WTC11 (cell line): Measurements from ENCODE around the gene ESPN. TPM values are rescaled to one million over a fixed set of nuclear protein-coding genes. Genes with fewer than 3 reads are reported as not detected.

Experiments
- ATAC-seq: fragments of 200-7000 bp; cut with Tn5 transposase; 2 replicates; pipeline ENCODE4 v1.10.0; 2021; ENCODE audit warnings: mild to moderate bottlenecking, moderate library complexity
- CTCF ChIA-PET: fragments of 300-600 bp; sonication (Branson Sonifier 250); formaldehyde crosslinking; loops from one replicate; lab custom pipeline; 2021; ENCODE audit warnings: antibody characterized with exemption; lab: Charles Lee
- POLR2A ChIA-PET: fragments of 350-600 bp; sonication (Branson Sonifier 250); formaldehyde crosslinking; loops from one replicate; lab custom pipeline; 2021; ENCODE audit warnings: antibody characterized with exemption; lab: Charles Lee
- DNase-seq: peaks from one replicate; pipeline ENCODE4 v3.0.0; 2021; ENCODE audit warnings: low spot score
- H3K27ac Mint-ChIP-seq: 2 replicates; pipeline ENCODE4 v1.8.0; 2021; ENCODE audit warnings: mixed read lengths
- H3K27me3 Mint-ChIP-seq: 2 replicates; pipeline ENCODE4 v1.8.0; 2021; ENCODE audit warnings: low read depth, mild to moderate bottlenecking, moderate library complexity, mixed read lengths
- H3K36me3 Mint-ChIP-seq: 2 replicates; pipeline ENCODE4 v1.8.0; 2021; ENCODE audit warnings: mixed read lengths
- H3K4me1 Mint-ChIP-seq: 2 replicates; pipeline ENCODE4 v1.8.0; 2022; ENCODE audit warnings: mixed read lengths
- H3K4me3 Mint-ChIP-seq: 2 replicates; pipeline ENCODE4 v1.8.0; 2021; ENCODE audit warnings: mild to moderate bottlenecking, moderate library complexity, mixed read lengths
- H3K9me3 Mint-ChIP-seq: 2 replicates; pipeline ENCODE4 v1.8.0; 2021; ENCODE audit warnings: mixed read lengths
- ATF1 ChIP-seq: sonication (generic); formaldehyde crosslinking; IDR thresholded peaks from 2 replicates; pipeline ENCODE4 v1.8.1; 2023; ENCODE audit warnings: mild to moderate bottlenecking, moderate library complexity, missing genetic modification reagents
- ATF2 ChIP-seq: sonication (generic); formaldehyde crosslinking; IDR thresholded peaks from 2 replicates; pipeline ENCODE4 v1.8.1; 2022; ENCODE audit warnings: low read depth, missing genetic modification reagents, borderline replicate concordance
- ATF3 ChIP-seq: sonication (generic); formaldehyde crosslinking; conservative IDR thresholded peaks from 2 replicates; pipeline ENCODE4 v1.8.1; 2022; ENCODE audit warnings: mild to moderate bottlenecking, missing genetic modification reagents
- CREM ChIP-seq: sonication (generic); formaldehyde crosslinking; IDR thresholded peaks from 2 replicates; pipeline ENCODE4 v1.8.1; 2022; ENCODE audit warnings: mild to moderate bottlenecking, missing genetic modification reagents, moderate library complexity
- E2F5 ChIP-seq: sonication (generic); formaldehyde crosslinking; IDR thresholded peaks from 2 replicates; pipeline ENCODE4 v1.8.1; 2022; ENCODE audit warnings: mild to moderate bottlenecking, moderate library complexity, missing genetic modification reagents
- FOXP1 ChIP-seq: sonication (generic); formaldehyde crosslinking; IDR thresholded peaks from 2 replicates; pipeline ENCODE4 v1.8.0; 2022; ENCODE audit warnings: missing genetic modification reagents, mild to moderate bottlenecking, moderate library complexity, borderline replicate concordance
- MAX ChIP-seq: sonication (generic); formaldehyde crosslinking; IDR thresholded peaks from 2 replicates; pipeline ENCODE4 v1.8.0; 2022; ENCODE audit warnings: mild to moderate bottlenecking, missing genetic modification reagents
- MXD4 ChIP-seq: fragments of 250-450 bp; sonication (Bioruptor Pico); IDR thresholded peaks from 2 replicates; pipeline ENCODE4 v1.8.0; 2021; ENCODE audit warnings: mild to moderate bottlenecking, moderate library complexity, borderline replicate concordance
- NFATC4 ChIP-seq: fragments of 250-450 bp; sonication (Bioruptor Pico); IDR thresholded peaks from 2 replicates; pipeline ENCODE4 v1.9.0; 2021; ENCODE audit warnings: mild to moderate bottlenecking
- PRDM15 ChIP-seq: sonication (generic); formaldehyde crosslinking; IDR thresholded peaks from 2 replicates; pipeline ENCODE4 v1.8.0; 2022; ENCODE audit warnings: missing genetic modification reagents
- SOX15 ChIP-seq: fragments of 250-450 bp; sonication (Bioruptor Pico); IDR thresholded peaks from 2 replicates; pipeline ENCODE4 v1.9.0; 2021; ENCODE audit warnings: mild to moderate bottlenecking
- TEAD4 ChIP-seq: sonication (generic); formaldehyde crosslinking; IDR thresholded peaks from 2 replicates; pipeline ENCODE4 v1.8.0; 2022; ENCODE audit warnings: mild to moderate bottlenecking, missing genetic modification reagents
- ZBTB43 ChIP-seq: sonication (generic); formaldehyde crosslinking; IDR thresholded peaks from 2 replicates; pipeline ENCODE4 v1.8.1; 2023; ENCODE audit warnings: mild to moderate bottlenecking, missing genetic modification reagents
- ZNF138 ChIP-seq: sonication (generic); formaldehyde crosslinking; conservative IDR thresholded peaks from 2 replicates; pipeline ENCODE4 v1.8.1; 2022; ENCODE audit warnings: mild to moderate bottlenecking, moderate library complexity, missing genetic modification reagents
- ZNF263 ChIP-seq: sonication (generic); formaldehyde crosslinking; IDR thresholded peaks from 2 replicates; pipeline ENCODE4 v1.8.1; 2022; ENCODE audit warnings: low read depth, mild to moderate bottlenecking, moderate library complexity, missing genetic modification reagents
- ZNF396 ChIP-seq: fragments of 250-450 bp; sonication (Bioruptor Pico); IDR thresholded peaks from 2 replicates; pipeline ENCODE4 v1.8.0; 2021; ENCODE audit warnings: mild to moderate bottlenecking, moderate library complexity, borderline replicate concordance
- ZNF512 ChIP-seq: sonication (generic); formaldehyde crosslinking; IDR thresholded peaks from 2 replicates; pipeline ENCODE4 v1.8.1; 2022; ENCODE audit warnings: missing genetic modification reagents, borderline replicate concordance
- total RNA-seq: library from RNA; stranded (reverse); gene quantifications from 3 replicates; pipeline ENCODE4 v1.2.3, GENCODE V29; 2021

ESPN gene
- total RNA-seq, 1 experiment from 2014 or later, result 46.1 TPM

- Mint-ChIP-seq H3K27ac (no peak overlapping the region), H3K27me3 (peaks cover 10% of the 10 kb centered on the region; the same call in 1 of the 2 replicates), H3K4me3 (no peak overlapping the region), H3K4me1 (peaks cover 33% of the 10 kb centered on the region), H3K9me3 (no peaks in the 10 kb centered on the region), H3K36me3 (no peaks in the 10 kb centered on the region)
- TF ChIP-seq ATF3, result no peak
- no peak for TF ChIP-seq ZNF263 (CRISPR knock-in tag)
- TF ChIP-seq PRDM15, result no peak
- TF ChIP-seq ATF2 (CRISPR knock-in tag), result no peak
- TF ChIP-seq CREM (CRISPR knock-in tag), result no peak
- TF ChIP-seq TEAD4, result no peak
- TF ChIP-seq ZNF396 (CRISPR knock-in tag), result no peak
- TF ChIP-seq MXD4 (CRISPR knock-in tag), result no peak
- TF ChIP-seq ZNF138 (CRISPR knock-in tag), result no peak
- TF ChIP-seq ZBTB43 (CRISPR knock-in tag), result no peak
- TF ChIP-seq ZNF512 (CRISPR knock-in tag), result no peak
- TF ChIP-seq ATF1 (CRISPR knock-in tag), result no peak
- no peak for DNase-seq
- ChIA-PET POLR2A (no interaction called here), CTCF (interaction anchor here (0.9 to 10.3 kb wide), 10 partner anchors 8 to 159 kb away, joined by 3 to 179 read pairs (median 8); partner anchors contain the start of gene TNFRSF25)
- ATAC-seq, result no peak
Observed at GRCh38 chr1:6487804-6488484, 63.4 kb downstream of the ESPN start.

GRCh38 chr1:6488602-6489382 is 64.2 kb downstream of the ESPN start:
- Mint-ChIP-seq H3K4me3 (no peak overlapping the region), H3K36me3 (no peaks in the 10 kb centered on the region), H3K4me1 (peaks cover 33% of the 10 kb centered on the region), H3K27me3 (peaks cover 9% of the 10 kb centered on the region; the same call in 1 of the 2 replicates), H3K27ac (no peak overlapping the region), H3K9me3 (no peaks in the 10 kb centered on the region)
- CTCF ChIA-PET, result interaction anchor here (0.9 to 10.3 kb wide), 12 partner anchors 9 to 158 kb away, joined by 3 to 179 read pairs (median 4); partner anchors contain the start of gene ACOT7
- ATAC-seq, result no peak
- POLR2A ChIA-PET, result no interaction called here
- no peak for DNase-seq
- no peak for TF ChIP-seq FOXP1 (CRISPR knock-in tag)
- no peak for TF ChIP-seq SOX15
- TF ChIP-seq E2F5, result no peak
- no peak for TF ChIP-seq NFATC4
- no peak for TF ChIP-seq MAX (CRISPR knock-in tag)
